GM20431 (cell line): ENCODE results near the gene AHRR.
"Not testable (repeated sequence)": the region's sequence is repeated elsewhere in the genome, so short reads cannot be mapped to it uniquely, and the experiment has no call there.

Source experiments
- in situ Hi-C: fragments of 300-500 bp; cut with MseI, MboI; formaldehyde crosslinking; loops from one replicate; pipeline ENCODE4 v1.15.0; 2020; ENCODE audit warnings: low sequenced_read_pairs; ENCODE audit not compliant: unreplicated experiment

Gene AHRR

DNA sequence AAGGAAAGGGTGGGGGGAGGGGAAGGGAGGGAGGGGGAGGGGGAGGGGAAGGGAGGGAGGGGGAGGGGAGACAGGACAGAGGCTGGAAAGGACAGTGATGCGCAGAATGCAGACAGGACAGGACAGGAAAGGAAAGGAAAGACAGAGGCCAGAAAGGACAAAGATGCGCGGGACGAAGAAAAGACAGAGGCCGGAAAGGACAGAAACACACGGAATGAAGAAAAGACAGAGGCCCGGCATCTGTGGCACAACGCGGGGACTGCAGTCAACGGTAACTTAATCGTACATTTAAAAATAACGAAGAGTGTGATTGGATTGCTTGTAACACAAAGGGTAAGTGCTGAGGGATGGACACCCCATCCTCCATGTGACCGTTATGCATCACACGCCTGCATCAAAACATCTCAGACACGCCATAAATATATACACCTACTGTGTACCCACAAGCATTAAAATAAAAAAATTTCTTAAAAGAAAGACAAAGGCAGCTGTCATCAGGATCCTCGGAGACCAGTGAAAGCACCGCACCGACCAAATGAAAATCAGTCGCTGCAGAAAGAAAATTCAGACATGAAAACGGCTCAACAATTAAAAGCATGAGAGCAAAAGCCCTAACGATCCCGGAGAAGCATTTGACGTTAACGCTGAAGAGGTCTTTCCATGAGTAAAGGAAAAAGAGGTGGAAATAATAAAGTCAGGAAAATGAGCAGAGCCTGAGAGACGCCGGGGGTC, 68.5 kb downstream of the AHRR start:
- in situ Hi-C loops = no loop called here

DNA sequence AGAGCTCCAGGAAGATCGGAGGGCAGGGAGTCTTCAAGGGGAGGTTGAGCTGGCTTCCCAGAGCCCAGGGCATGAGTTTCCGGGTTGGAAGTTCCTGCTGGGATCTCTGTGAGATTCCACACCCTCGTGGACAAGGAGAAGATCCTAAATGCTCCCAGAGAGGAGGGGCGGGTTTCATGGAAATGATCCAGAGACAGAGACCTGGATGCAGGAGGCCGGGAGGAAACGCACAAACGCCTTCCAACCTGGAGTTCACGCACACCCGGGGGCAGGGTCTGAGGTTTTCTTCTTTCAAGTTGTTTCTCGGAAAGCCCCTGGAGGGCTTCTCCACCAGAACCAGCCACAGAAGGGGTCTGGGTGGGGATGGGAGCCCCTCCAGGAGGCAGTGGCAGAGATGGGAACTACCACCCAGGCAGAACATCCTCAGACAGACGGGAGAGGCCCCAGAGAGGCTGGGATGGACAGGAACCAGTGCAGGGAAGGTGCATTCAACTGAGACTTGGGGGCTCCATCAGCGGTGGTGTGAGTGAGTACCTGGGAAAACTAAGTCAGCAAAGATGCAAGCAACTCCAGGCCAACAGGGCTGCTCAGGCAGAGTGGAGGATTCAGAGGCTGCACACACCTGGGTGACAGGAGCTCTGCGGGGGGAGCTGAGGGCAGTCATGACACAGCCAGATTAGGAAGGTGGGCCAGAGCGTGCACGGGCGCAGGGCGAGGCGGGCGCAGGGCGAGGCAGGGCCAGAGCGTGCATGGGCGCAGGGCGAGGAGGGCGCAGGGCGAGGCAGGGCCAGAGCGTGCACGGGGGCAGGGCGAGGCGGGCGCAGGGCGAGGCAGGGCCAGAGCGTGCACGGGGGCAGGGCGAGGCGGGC, 69.3 kb downstream of the AHRR start:
- in situ Hi-C loops = no loop called here

DNA sequence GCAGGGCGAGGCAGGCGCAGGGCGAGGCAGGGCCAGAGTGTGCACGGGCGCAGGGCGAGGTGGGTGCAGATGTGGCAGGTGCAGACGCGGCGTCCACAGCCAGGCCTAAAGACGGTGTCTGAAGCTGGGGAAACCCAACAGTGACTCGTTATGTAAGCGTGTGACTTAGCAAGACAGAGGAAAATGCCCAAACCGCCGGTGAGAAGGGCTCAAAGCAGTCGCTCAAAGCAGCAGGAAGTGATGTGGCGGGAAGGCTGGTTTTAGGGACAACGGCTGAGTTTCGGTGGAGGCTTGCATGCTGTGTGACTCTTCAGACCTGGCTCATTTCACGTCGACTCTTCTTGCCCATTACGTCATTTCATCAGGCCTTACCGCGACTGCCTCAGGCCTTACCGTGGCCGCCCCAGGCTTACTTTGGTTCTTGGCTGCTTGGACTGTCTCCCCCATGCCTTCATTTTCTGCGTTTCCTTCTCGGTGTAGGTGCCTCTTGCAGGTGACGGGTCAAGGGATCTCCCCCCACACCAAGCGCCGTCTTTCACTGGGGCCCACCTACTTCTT, 71.0 kb downstream of the AHRR start:
- in situ Hi-C loops = no loop called here

DNA sequence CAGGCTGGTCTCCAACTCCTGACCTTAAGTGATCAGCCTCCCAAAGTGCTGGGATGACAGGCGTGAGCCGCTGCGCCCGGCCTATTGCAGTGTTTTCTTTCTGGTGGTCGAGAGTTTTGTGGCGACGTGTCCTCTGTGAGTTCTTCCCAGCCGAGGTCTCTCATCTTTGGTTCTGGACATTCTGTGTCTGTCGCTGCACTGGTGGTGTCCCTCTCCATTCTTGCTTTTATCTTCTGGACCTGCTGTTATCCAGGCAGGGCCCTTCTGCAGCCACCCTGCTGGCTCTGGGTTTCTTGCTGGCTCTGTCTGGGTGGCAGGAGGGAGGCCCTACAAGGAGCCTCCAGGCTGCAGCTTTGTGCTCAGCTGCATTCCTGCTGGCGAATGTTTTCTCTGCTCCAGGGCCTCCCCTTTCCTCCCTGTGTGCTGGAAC, 72.3 kb downstream of the AHRR start:
- in situ Hi-C loops = no loop called here

DNA sequence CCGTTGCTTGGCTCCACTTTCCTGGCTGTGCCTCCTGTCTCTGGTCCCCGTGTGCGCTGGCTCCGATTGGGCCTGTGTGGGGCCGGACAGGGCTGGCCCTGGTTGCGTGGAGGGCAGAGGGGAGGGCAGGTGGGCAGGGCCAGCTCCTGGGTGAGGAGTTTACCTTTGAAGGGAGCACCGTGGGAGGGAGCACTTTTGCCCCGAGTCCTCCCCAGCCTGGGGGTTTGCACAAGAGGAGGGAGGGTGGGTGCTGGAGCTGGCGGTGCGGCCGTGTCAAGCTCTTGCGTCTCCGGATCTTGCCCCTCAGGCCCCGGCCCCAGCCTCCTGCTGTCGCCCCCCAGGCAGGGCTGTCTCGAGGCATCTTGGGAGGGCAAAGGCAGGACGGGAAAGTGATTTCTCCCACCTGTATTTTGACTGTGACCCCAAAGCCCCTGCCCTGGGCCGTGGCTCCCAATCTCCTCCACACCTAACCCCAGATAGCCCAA, 73.2 kb downstream of the AHRR start:
- in situ Hi-C loops = no loop called here

DNA sequence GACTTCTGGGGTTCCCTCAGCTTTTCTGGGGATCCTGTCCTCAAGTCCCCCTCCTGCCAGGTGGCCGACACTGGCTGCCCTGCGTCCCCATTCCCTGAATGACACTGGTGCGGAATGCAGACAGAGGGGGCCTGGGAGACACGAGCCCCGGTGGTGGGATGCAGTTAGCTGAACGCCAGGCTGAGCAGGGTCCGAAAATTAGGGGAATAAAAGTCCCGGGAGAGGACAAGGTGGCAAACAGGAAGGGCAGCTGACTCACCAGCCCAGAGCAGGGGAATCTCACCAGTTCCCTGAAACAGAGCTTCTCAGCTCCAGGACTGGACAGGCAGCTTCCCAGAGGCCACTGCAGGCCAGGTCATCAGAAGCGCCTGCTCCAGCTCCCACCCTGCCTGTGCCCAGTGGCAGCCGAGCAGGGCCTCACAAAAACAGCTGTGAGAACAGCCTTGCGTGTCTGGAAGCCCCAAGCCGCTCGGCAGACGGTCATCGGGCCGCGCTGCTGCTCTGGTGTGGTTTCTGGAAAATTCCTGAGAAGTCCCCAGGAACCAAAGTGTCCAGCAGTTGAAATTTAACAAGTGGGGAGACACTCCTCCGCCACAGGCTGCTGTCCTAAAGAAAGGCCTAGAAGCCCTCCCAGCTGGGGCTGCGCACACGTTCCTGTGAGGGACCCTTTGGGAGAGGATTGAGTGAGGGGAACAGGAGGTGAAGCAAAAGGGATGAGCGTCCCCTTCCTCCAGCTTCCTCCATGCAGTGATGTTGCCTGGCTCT, 73.8 kb downstream of the AHRR start:
- in situ Hi-C loops = no loop called here

DNA sequence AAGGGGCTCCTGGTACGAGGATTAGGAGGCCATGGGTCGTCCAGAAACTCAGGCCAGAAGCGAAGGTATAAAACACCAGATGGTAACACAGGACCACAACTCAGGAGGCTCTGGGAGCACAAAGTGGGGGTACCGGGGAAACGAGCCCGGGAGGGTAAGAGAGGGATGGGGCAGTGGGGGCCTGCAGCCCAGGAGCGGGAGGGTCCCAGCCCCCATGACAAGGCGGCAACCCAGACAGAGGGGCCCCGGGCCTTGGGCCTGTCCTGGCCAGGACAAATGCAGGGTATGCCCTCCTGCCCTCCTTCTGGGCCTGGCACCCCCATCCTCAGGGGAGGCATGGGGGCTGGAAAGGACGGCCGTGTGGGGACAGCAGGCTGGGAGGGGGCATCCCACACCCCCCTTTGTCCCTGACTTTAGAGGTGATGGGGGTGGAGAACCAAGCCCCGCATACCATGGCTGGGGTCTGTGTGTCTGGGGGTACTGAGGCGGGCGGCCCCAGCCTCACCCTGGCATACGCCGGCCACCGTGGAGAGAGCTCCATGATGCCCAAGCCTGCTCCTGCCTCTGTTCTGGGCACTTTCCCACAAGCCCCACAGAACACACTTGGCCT, 74.5 kb downstream of the AHRR start:
- in situ Hi-C loops = no loop called here

DNA sequence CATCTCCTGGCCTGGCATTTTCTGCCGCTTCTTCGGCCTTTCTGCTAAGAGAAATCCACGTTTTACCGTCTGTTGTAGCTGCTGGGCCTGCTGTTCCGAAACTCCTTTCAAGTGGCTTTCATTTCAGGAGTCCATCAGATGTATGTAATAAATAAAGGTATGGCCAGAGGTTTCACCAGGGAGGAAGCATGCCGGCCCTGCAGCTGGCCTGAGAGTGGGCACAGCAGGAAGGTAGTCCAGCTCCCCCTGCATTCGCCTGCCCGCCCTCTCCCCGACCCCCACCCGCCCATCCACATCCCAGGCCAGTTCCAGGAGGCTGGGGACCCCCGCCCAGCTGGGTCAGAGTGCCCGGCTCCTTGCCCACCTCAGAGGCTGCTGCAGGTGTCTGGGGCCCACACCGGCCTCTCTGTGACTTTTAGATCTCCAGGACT, 75.0 kb downstream of the AHRR start:
- in situ Hi-C loops = no loop called here

DNA sequence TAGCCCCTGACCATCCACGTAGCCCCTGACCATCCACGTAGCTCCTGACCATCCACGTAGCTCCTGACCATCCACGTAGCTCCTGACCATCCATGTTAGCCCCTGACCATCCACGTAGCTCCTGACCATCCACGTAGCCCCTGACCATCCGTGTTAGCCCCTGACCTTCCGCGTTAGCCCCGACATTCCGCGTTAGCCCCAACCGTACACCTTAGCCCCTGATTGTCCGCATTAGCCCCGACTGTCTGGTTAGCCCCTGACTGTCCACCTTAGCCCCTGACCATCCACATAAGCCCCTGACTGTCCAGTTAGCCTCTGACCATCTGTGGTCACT, 76.6 kb downstream of the AHRR start:
- in situ Hi-C loops = not testable (repeated sequence)

DNA sequence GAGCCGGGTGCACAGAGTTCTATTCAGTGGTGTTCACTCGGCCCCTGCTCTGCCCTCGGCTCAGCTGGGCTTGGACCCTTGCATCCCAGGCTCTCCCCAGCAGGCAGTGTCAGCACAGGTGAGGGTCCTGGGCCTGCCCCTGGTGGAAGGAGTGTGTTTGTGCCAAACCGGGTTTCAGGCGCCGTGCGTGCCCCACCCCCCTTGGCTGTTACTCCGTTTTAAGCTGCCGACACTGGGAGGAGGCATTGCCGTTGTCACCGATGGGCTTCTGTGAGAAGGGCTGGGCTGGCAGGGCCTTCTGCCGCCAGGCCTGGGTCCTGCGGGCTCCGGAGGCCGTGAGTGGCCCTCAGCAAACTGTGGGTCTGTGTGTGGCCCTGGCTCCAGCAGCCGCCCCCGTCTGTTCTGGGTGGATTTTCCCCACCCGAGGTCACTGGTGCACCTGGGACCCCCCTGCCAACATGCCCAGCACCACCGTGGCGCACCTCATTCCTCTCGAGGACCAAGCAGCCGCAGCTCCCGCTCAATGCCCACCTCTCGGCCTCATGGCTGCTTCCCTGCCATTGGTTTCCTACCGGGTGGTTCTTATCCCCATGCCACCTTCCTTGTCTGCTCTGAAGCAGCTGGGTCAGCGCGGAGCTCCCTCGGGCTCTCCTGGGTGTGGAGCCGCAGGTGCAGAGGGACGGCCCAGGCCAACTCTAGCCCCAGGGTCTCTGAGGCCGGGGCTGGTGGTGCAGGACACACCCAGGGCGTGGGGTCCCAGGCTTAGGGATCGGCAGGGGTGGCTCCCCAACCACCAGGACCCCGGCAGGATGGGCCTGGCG, 77.2 kb downstream of the AHRR start:
- in situ Hi-C loops = no loop called here

DNA sequence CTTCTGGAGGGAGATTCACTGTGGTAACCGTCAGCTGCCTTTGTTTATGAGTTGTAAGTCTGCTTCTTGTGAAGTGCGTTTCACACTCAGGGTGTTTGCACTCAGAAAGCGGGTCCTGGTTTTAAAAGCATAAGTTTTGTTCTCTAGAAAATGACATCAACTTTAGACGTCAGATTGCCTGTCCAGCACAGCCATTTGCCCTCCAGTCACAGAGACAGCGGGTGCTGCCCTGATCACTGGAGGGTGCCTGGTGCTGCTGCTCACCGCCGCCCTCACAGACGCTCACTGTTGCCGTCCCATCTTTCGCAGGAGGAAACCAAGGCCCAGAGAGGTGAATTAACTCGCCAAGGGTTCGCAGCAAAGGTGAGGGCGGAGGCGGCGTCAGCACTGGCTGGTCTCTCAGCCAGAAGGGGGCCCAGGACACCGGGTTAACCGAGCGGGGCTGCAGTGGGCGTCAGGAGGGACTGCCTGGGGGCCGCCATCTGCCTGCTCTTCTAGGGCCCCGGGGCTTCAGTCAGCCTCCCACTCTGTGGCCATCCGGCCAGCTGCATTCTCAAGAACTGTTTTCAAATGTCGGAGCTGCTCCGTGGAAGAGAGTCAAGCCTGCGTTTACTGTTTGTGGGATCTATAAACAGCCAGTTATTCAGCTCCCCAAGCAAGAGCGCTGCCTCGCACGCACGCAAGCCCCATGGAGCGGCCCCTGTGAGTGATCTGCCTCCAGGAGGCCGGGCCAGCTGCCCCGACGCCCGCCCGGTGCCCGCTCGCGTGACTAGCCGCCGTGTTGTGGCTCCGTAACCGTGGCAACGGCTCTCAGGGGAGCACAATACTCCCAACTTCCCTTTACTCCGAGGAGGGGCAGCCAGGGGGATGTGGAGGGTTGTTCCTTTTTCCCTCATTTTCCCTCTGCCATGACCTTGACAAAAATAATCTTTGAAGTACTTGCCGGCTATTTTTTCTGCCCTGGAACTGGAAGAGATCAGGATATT, 78.1 kb downstream of the AHRR start:
- in situ Hi-C loops = no loop called here

DNA sequence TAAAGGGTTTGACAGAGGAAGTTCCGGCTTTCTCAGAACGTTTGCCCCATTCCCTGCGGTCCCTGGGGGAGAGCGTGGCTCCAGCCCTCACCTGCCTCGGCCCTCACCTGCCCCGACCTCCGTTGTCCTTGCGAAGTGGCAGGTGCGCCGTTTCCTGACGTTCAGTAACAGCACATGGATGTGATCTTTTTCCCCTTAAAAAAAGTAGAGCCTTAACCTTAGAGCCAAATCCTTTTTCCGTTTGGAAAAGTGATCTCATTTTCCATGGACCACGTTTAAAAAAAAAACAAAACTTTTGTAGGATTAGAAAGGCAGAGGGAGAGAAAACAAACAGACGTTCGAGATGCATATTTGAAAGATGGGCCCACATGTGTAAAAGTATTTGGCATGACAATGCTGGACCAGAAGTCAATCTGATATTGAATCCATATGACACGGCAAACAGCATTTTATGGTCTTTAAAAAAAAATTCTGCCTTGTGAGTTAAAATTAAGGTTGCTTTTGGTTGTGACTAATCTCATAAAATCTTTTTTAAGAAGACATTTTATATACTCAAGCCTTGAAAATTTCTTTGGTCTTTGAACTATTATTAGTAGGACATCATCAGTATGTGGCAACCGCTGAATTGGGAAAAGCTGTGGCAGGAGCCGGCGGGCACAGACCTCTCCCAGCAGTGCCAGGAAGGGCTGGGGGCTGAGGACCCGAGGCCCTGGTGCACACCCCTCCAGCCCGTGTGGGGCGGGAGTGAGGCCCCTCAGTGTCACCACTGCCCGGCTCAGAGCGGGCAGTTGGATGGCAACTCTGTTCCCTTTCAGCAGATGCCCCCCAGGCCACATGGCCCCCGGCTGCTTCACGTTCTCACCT, 79.0 kb downstream of the AHRR start:
- in situ Hi-C loops = no loop called here

DNA sequence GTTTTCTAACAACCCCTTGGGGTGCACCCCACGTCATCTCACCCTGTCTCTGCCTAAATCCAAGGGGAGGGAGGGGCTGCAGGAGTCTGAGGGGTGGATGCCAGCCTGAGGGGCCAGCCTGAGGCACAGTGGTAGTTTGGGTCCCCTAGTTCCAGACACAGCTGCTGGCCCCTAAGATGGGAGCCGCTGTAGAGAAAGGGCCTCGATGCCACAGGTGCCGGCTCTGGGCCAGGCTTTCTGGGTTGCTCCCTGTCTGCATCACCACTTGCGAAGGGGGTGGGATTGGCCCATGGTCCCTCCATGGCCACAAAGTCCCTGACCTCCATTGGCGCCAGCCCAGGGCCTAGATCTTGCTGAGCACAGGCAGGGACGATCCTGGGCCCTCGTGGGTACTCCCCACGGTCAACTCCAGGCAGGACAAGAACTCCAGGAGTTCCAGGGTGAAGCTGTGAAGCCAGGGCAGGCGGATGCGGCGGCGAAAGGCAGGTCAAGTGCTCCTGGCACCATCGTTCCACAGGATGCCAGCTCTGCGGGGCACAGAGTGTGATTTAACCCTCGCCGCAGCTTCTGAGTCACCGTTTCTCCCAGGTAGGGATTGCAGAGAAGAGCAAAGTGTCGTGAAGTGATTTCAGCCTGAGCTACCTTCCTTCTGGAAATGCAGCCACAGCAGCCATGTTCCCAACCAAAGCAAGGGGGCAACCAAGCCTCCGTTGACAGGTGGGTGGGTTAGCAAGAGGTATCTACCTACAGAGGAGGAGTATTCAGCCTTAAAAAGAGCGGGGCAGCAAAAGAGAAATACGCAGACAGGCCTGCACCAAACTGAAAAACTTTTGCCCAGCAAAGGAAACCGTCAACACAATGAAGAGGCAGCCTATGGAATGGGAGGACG, 79.9 kb downstream of the AHRR start:
- in situ Hi-C loops = no loop called here

DNA sequence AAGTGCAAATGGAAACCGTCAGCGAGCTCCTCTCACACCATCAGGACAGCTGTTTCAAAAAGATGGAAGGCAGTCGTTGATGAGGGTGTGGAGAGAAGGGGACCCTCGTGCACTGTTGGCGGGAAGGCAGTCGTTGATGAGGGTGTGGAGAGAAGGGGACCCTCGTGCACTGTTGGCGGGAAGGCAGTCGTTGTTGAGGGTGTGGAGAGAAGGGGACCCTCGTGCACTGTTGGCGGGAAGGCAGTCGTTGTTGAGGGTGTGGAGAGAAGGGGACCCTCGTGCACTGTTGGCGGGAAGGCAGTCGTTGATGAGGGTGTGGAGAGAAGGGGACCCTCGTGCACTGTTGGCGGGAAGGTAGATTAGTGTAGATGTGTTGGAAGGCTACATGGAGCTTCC, 80.7 kb downstream of the AHRR start:
- in situ Hi-C loops = not testable (repeated sequence)

DNA sequence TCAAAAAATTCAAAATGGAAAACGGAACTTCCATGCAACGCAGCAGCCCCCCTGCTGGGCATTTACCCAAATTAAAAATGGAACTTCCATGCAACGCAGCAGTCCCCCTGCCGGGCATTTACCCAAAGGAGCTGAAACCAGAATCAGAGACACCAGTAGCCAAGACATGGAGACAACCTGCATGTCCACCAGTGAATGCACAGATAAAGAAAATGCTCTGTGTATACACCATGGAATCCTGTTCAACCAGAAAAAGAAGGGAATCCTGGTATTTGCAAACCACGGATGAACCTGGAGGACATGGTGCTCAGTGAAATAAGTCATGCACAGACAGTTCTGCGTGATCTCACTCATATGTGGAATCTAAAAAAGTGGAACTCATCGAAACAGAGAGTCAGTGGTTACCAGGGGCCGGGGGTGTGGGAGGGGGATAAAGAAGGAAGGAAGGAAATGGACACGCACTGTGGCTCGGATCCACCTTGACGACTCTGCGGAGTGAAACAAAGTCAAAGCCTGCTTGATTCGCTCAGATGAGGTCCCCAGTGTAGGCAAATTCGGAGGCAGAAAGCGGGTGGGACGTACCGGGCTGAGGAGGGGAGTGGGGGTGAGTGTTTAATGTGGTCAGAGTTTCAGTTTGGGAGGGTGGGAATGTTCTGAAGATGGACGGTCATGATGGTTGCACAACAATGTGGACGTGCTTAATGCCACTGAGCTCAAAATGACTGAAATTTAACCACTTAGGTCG, 81.3 kb downstream of the AHRR start:
- in situ Hi-C loops = no loop called here
